GM12891 (cell line): Measurements from ENCODE around the gene FAM81B.

Source experiments
- POLR2A ChIP-seq: IDR thresholded peaks from 2 replicates; pipeline ENCODE4 v1.6.1; 2011; ENCODE audit warnings: low read depth, low read length, control low read depth
- TAF1 ChIP-seq: IDR thresholded peaks from 2 replicates; pipeline ENCODE4 v1.6.1; 2011; ENCODE audit warnings: low read depth, low read length, control low read depth

- TF ChIP-seq POLR2A (no peak), TAF1 (no peak)
Observed at GRCh38 chr5:95426227-95426626, 35.1 kb downstream of the FAM81B start.
